AG04449 (cell line): Measurements from ENCODE around the gene TNFRSF13B.

ENCODE experiments used
- CTCF ChIA-PET: fragments of 350-600 bp; formaldehyde crosslinking; extraction: SDS; loops from one replicate; lab custom pipeline; 2021; ENCODE audit warnings: antibody characterized with exemption; lab: Yijun Ruan, JAX
- POLR2A ChIA-PET: fragments of 400-600, 350-600 bp; formaldehyde crosslinking; extraction: SDS; loops from one replicate; lab custom pipeline; 2020; ENCODE audit warnings: antibody characterized with exemption, inconsistent platforms; lab: Yijun Ruan, JAX
- DNase-seq: peaks from one replicate; pipeline ENCODE4 v3.0.0-alpha.2; 2010; ENCODE audit warnings: low read depth, low spot score
- H3K4me3 ChIP-seq: 2 replicates; pipeline ENCODE4 v1.5.1; 2011; ENCODE audit warnings: low read depth, mild to moderate bottlenecking, control low read depth, low read length
- TF ChIP-seq, protein P1 (sequence below): IDR thresholded peaks from one replicate; pipeline ENCODE4 v1.5.1; 2011; ENCODE audit warnings: mild to moderate bottlenecking, moderate library complexity, low read length, control low read depth, inconsistent platforms; ENCODE audit not compliant: insufficient read depth; ENCODE audit errors: missing control alignments

The TNFRSF13B gene

DNA sequence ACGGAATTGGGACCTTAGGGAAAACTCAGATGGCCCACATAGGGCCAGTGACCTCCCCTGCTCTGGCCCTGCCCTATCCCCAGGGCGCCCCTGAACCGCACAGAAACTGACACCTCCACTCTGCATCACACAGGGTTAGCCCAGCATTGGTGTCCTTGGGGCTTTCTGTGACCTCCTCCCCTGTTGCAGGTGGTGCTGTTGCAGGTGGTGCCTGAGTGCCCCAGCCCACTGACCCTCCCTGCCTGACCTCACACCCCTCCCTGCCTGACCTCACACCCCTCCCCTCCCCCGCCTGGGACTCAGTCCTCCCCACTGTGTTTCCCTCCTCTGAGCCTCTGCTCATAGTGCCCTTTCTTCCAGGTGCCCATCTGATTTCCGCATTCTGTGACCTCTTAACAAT is 21.4 kb downstream of the TNFRSF13B start:
- POLR2A ChIA-PET = no interaction called here
- no peak for DNase-seq
- TF ChIP-seq, protein P1, sequence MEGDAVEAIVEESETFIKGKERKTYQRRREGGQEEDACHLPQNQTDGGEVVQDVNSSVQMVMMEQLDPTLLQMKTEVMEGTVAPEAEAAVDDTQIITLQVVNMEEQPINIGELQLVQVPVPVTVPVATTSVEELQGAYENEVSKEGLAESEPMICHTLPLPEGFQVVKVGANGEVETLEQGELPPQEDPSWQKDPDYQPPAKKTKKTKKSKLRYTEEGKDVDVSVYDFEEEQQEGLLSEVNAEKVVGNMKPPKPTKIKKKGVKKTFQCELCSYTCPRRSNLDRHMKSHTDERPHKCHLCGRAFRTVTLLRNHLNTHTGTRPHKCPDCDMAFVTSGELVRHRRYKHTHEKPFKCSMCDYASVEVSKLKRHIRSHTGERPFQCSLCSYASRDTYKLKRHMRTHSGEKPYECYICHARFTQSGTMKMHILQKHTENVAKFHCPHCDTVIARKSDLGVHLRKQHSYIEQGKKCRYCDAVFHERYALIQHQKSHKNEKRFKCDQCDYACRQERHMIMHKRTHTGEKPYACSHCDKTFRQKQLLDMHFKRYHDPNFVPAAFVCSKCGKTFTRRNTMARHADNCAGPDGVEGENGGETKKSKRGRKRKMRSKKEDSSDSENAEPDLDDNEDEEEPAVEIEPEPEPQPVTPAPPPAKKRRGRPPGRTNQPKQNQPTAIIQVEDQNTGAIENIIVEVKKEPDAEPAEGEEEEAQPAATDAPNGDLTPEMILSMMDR = no peak
- CTCF ChIA-PET = no interaction called here
- H3K4me3 ChIP-seq = no peak overlapping the region

DNA sequence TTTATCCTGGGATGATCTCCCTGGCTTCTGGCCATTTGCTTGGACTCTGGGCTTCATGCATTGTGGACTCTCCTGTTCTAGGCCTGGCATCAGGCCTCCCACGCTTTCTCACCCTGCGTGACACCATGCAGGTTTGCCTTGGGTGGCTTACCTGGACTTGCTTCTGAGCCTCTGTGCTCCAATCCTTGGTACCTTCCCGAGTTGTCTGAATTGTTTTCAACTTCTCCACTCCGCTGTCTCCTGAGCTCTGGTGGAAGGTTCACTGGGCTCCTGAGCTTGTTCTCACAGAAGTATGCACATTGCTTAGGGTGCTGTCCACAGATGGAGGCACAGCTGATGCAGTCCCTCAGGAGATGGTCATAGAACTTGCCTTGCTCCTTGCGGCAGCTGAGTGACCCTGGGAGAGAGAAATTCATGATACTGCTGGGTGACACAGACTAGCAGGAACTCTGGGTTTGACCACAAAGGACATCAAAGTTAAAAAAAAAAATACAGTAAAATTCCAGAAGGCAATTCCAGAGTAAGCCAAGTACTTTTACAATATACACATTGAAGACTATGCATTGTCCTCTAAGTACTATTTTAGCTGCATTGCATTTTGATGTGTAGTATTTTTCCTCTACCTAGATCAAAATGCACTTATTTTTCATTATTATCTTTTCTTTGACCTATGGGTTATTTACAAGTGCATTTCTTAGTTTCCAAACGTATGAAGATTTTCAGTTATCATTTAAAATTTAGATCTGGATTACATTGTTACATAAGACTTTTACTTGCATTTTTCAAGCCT is 23.1 kb downstream of the TNFRSF13B start:
- ChIA-PET CTCF (no interaction called here), POLR2A (no interaction called here)
- H3K4me3 ChIP-seq = no peak overlapping the region
- DNase-seq = no peak
- TF ChIP-seq, protein P1 = no peak

DNA sequence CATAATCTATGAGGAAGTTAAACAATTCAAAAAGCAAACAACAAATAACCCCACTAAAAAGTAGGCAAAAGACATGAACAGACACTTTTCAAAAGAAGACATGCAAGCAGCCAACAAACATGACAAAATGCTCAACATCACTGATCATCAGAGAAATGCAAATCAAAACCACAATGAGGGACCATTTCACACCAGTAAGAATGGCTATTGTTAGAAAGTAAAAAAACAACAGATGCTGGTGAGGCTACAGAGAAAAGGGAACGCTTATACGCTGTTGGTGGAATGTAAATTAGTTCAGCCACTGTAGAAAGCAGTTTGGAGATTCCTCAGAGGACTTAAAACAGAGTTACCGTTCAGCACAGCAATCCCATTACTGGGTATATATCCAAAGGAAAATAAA is 24.4 kb downstream of the TNFRSF13B start:
- ChIA-PET POLR2A (no interaction called here), CTCF (no interaction called here)
- no peak overlapping the region for H3K4me3 ChIP-seq
- TF ChIP-seq, protein P1 = no peak
- DNase-seq = no peak

DNA sequence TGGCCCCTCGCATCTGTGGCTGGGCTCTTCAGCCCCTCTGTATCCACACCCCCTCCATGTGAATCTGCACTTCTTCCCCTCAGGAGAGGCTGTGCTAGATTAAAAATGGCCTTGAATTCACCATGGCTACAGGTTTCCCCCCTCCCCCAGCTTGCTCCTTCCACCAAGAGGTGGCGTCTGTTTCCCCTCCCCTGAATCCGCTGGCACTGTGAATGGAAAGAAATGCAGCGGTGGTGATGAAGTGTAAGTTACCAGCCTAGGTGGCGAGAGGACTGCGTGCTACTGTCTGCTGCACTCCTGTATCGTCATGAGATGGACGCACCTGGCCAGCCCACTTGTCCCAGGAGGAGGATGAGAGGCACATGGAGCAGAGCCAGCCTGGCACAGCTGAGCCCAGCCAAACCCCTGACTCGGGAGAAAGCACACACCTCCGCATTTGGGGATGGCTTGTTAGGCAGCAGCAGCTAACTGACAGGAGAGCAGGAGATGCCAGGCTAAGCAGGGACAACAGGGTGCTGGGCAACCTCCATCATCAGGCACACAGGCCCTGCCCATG is 26.2 kb downstream of the TNFRSF13B start:
- POLR2A ChIA-PET = no interaction called here
- no peak overlapping the region for H3K4me3 ChIP-seq
- CTCF ChIA-PET = no interaction called here
- DNase-seq = no peak
- TF ChIP-seq, protein P1 = no peak

DNA sequence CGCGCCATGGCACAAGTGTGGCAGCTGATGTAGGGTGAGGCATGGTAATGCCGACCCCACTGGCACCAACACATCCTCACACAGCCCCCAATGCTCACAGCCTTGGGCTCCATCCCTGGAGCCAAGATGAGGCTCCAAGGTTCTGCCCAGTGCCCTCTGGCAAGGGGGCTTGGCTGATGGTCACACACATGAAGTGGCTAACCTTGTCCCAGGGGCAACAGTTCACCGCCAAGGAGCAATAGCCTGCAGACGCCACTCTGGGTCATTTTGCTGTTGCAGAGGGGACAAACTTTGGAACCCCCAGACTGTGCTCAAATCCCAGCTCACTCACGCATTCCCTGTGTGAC is 26.8 kb downstream of the TNFRSF13B start:
- CTCF ChIA-PET = no interaction called here
- POLR2A ChIA-PET = no interaction called here
- TF ChIP-seq, protein P1 = no peak
- H3K4me3 ChIP-seq = no peak overlapping the region
- DNase-seq = no peak

DNA sequence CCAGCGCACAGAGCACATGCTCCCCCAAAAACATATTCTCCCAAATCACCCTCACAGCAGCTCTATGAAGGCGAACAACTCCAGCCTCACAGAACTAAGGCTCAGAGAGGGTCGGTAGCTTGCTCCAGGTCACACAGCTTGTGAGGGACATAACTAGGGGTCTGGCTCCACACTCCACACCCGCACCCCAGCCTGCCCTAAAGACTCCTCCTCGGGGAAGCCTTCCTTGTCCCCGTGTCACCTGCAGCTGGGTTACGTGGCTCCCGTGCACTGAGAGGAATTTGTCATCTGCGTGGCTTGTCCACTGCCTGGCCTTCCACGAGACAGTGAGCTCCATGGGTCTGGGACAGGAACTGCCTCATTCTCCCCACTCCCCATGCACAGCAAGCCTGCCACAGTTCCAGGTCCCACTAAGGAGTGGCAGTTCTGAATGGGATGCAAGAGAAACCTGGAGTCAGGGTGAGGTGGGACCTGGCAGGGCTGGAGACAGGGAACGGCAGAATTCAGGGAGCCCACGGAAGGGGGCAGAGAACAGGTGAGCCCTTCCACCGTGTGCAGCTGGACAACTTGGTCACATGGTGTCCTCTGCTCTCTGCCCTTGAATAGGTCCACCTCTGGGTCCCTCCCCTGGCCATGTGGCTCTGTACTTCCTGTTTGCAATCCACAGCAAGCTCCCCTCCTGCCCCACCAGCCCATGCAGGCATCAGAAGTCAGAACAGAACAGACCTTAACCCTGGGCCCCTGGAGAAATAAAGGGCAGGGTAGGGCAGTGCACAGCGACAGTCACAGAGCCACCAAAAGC is 27.4 kb downstream of the TNFRSF13B start:
- TF ChIP-seq, protein P1 = no peak
- ChIA-PET CTCF (no interaction called here), POLR2A (no interaction called here)
- DNase-seq = no peak
- H3K4me3 ChIP-seq = no peak overlapping the region
